GM12878 (cell line): ENCODE data around the gene SATB2. TPM values are rescaled to one million over a fixed set of nuclear protein-coding genes. Genes with fewer than 3 reads are reported as not detected.

Experiments
- ATAC-seq: fragments of 200-7000 bp; cut with Tn5 transposase; 3 replicates; pipeline ENCODE4 v1.9.1; 2020; ENCODE audit warnings: mild to moderate bottlenecking, moderate library complexity
- BruUV-seq: library from RNA; stranded (reverse); fragments of 400-500 nt; replicated peaks from 2 replicates; lab custom pipeline; 2021; lab: Mats Ljungman, UMichigan
- CTCF ChIA-PET: fragments of 300-600 bp; sonication (Branson Sonifier 250); formaldehyde crosslinking; extraction: SDS; loops from one replicate; lab custom pipeline; 2021; ENCODE audit warnings: inconsistent platforms; lab: Yijun Ruan, JAX
- POLR2A ChIA-PET: fragments of 350-600 bp; formaldehyde crosslinking; extraction: SDS; loops from one replicate; lab custom pipeline; 2021; ENCODE audit warnings: inconsistent platforms; lab: Charles Lee
- RAD21 ChIA-PET: fragments of 300-600 bp; sonication (Branson Sonifier 250); formaldehyde crosslinking; loops from one replicate; lab custom pipeline; 2023; ENCODE audit warnings: antibody characterized with exemption; ENCODE audit not compliant: unreplicated experiment; lab: Charles Lee
- SMC1A ChIA-PET: fragments of 300-600 bp; sonication (Branson Sonifier 250); formaldehyde crosslinking; loops from one replicate; lab custom pipeline; 2023; ENCODE audit not compliant: unreplicated experiment, uncharacterized antibody; lab: Charles Lee
- DNase-seq: peaks from one replicate; pipeline ENCODE4 v3.0.0-alpha.2; 2011; ENCODE audit warnings: low read depth, low spot score
- FAIRE-seq: peaks from 3 replicates; lab custom pipeline; 2011; peaks lifted over from hg19 to GRCh38; lab: Jason Lieb, UNC
- H2AFZ ChIP-seq: 2 replicates; pipeline ENCODE4 v1.6.0; 2011; ENCODE audit warnings: low read depth, low read length, control low read depth; ENCODE audit not compliant: control insufficient read depth
- H3K27ac ChIP-seq: 2 replicates; pipeline ENCODE4 v1.5.1; 2011; ENCODE audit warnings: control low read depth; ENCODE audit not compliant: control insufficient read depth, insufficient read depth
- H3K27me3 ChIP-seq, 2 experiments: replicated peaks in 1 of 2; 2 replicates each; pipeline versions ENCODE4 v1.6.0 to v1.6.1; 2011; ENCODE audit warnings: low read length in 1 of 2; ENCODE audit not compliant: control insufficient read depth in 2 of 2, insufficient read depth in 2 of 2
- H3K36me3 ChIP-seq, 2 experiments: 2 replicates each; pipeline ENCODE4 v1.5.1; 2011; ENCODE audit warnings: low read length in 1 of 2; ENCODE audit not compliant: control insufficient read depth in 2 of 2, insufficient read depth in 2 of 2
- H3K4me1 ChIP-seq: 2 replicates; pipeline ENCODE4 v1.6.1; 2011; ENCODE audit warnings: mild to moderate bottlenecking, low read length, moderate library complexity, mixed read lengths; ENCODE audit not compliant: control insufficient read depth, insufficient read depth
- H3K4me2 ChIP-seq: 2 replicates; pipeline ENCODE4 v1.6.0; 2011; ENCODE audit warnings: control low read depth; ENCODE audit not compliant: control insufficient read depth, insufficient read depth
- H3K4me3 ChIP-seq: fragments of 200-600 bp; sonication (generic); 2 replicates; pipeline ENCODE4 v1.5.1; 2016
- H3K79me2 ChIP-seq: 2 replicates; pipeline ENCODE4 v1.6.0; 2011; ENCODE audit warnings: low read length; ENCODE audit not compliant: control insufficient read depth, insufficient read depth
- H3K9ac ChIP-seq: 2 replicates; pipeline ENCODE4 v1.8.0; 2011; ENCODE audit warnings: low read length, control low read depth, mixed read lengths; ENCODE audit not compliant: control insufficient read depth, insufficient read depth
- H3K9me3 ChIP-seq: replicated peaks from 3 replicates; pipeline ENCODE4 v1.5.1; 2011; ENCODE audit warnings: mild to moderate bottlenecking, low read length; ENCODE audit not compliant: control insufficient read depth, insufficient read depth
- H4K20me1 ChIP-seq: 2 replicates; pipeline ENCODE4 v1.6.0; 2011; ENCODE audit not compliant: control insufficient read depth, insufficient read depth
- E2F4 ChIP-seq: IDR thresholded peaks from 2 replicates; pipeline ENCODE4 v1.6.1; 2012; ENCODE audit warnings: low read depth, low read length, improper control_type of control experiment
- HSF1 ChIP-seq: fragments of 150-350 bp; IDR thresholded peaks from 2 replicates; pipeline ENCODE4 v1.6.1; 2014; ENCODE audit warnings: mild to moderate bottlenecking, low read depth, low read length
- IRF5 ChIP-seq: fragments of 450-650 bp; IDR thresholded peaks from 2 replicates; pipeline ENCODE4 v1.6.1; 2017; ENCODE audit warnings: borderline replicate concordance
- JUND ChIP-seq: IDR thresholded peaks from 2 replicates; pipeline ENCODE4 v1.6.1; 2012; ENCODE audit warnings: low read depth, mild to moderate bottlenecking, low read length, improper control_type of control experiment, moderate library complexity
- KDM1A ChIP-seq: fragments of 200-600 bp; sonication (generic); IDR thresholded peaks from 2 replicates; pipeline ENCODE4 v1.6.1; 2016; ENCODE audit warnings: borderline replicate concordance
- MEF2A ChIP-seq: IDR thresholded peaks from 2 replicates; pipeline ENCODE4 v1.6.1; 2011; ENCODE audit warnings: low read depth, mild to moderate bottlenecking, low read length, moderate library complexity; ENCODE audit not compliant: insufficient read depth
- NBN ChIP-seq: fragments of 450-650 bp; IDR thresholded peaks from 2 replicates; pipeline ENCODE4 v1.6.1; 2016
- NKRF ChIP-seq: fragments of 450-650 bp; conservative IDR thresholded peaks from 2 replicates; pipeline ENCODE4 v1.6.1; 2017; ENCODE audit warnings: mild to moderate bottlenecking, moderate library complexity
- PAX5 ChIP-seq: IDR thresholded peaks from 2 replicates; pipeline ENCODE4 v1.6.1; 2011; ENCODE audit warnings: low read depth, low read length, borderline replicate concordance
- RAD51 ChIP-seq: fragments of 450-650 bp; IDR thresholded peaks from 2 replicates; pipeline ENCODE4 v1.6.1; 2016; ENCODE audit warnings: moderate library complexity, mild to moderate bottlenecking, inconsistent platforms
- SMAD5 ChIP-seq: IDR thresholded peaks from 2 replicates; pipeline ENCODE4 v1.6.1; 2016; ENCODE audit warnings: antibody characterized with exemption, low read depth
- SMC3 ChIP-seq: IDR thresholded peaks from 2 replicates; pipeline ENCODE4 v1.6.1; 2011; ENCODE audit warnings: low read length, improper control_type of control experiment, borderline replicate concordance
- TBL1XR1 ChIP-seq: IDR thresholded peaks from 2 replicates; pipeline ENCODE4 v1.6.1; 2012; ENCODE audit warnings: low read depth, low read length, improper control_type of control experiment
- ZNF622 ChIP-seq: fragments of 450-650 bp; IDR thresholded peaks from 2 replicates; pipeline ENCODE4 v1.6.1; 2017; ENCODE audit warnings: mild to moderate bottlenecking, inconsistent platforms
- ZNF687 ChIP-seq: fragments of 450-650 bp; IDR thresholded peaks from 2 replicates; pipeline ENCODE4 v1.6.1; 2017; ENCODE audit warnings: mild to moderate bottlenecking, moderate library complexity
- WGBS: methylation state at CpG from one replicate; pipeline ENCODE4 v1.1.6; 2016; ENCODE audit warnings: low lambda C conversion rate; ENCODE audit not compliant: insufficient replicate concordance, insufficient coverage; ENCODE audit errors: missing lambda C conversion rate; 5-methylcytosine and 5-hydroxymethylcytosine counted together
- in situ Hi-C: fragments of 300-500 bp; cut with MboI; formaldehyde crosslinking; loops from 9 replicates; pipeline ENCODE4 v1.14.3; 2018; ENCODE audit warnings: mixed read lengths
- intact Hi-C: fragments of 100-400 bp; cut with micrococcal nuclease; formaldehyde crosslinking; loops from one replicate; pipeline ENCODE4 v1.14.2; 2022; ENCODE audit not compliant: unreplicated experiment
- polyA plus RNA-seq, 11 experiments: library from polyadenylated mRNA; depleted of rRNA in 4 of 11; unstranded in 6 of 11; stranded (reverse) in 5 of 11; fragments of >200 nt; fragmentation: Nextera tagmentation in 4 of 11; fragmentation: Illumina TruSeq in 1 of 11; extraction: Ambion mirVana in 4 of 11; extraction: Trizol in 1 of 11; gene quantifications; 1 replicate in 1 of 11; 2 replicates in 10 of 11; pipeline versions ENCODE4 v1.2.1 to v1.2.3, GENCODE V29; 2011 to 2016; ENCODE audit warnings: inconsistent platforms in 2 of 11, missing spikeins in 2 of 11, low read depth in 1 of 11
- total RNA-seq, 4 experiments: library from RNA; depleted of rRNA in 3 of 4; stranded (reverse); fragments of >200 nt in 3 of 4; fragmentation: Illumina TruSeq in 1 of 4; extraction: Trizol in 1 of 4; gene quantifications; 2 replicates each; pipeline versions ENCODE4 v1.2.1 to v1.2.3, GENCODE V29; 2013 to 2021

Gene SATB2
- total and polyA plus RNA-seq, 10 of the 15 experiments (the other 5 are each of a cell fraction or from before 2014, with no cell fraction given) = 0.03 to 0.56 (median 0.08) TPM; not detected in 3

- ATAC-seq (no peak), DNase-seq (no peak), FAIRE-seq (no peak)
- Histone ChIP-seq H3K9ac (no peak overlapping the region), H3K4me1 (no peaks in the 10 kb centered on the region), H4K20me1 (no peaks in the 10 kb centered on the region; the same call in 1 of the 2 replicates), H3K27ac (no peak overlapping the region), H3K79me2 (no peaks in the 10 kb centered on the region), H3K4me3 (no peak overlapping the region), H3K4me2 (no peak overlapping the region), H3K27me3 (peaks cover 18 to 32% of the 10 kb centered on the region in 2 experiments), H3K9me3 (no peaks in the 10 kb centered on the region; the same call in 2 of the 3 replicates), H3K36me3 (no peaks in the 10 kb centered on the region), H2AFZ (no peak overlapping the region)
- POLR2A ChIA-PET = no interaction called here
- no TSS peak for BruUV-seq
- SMC1A ChIA-PET = no interaction called here
- RAD21 ChIA-PET = no interaction called here
- in situ Hi-C loops = no loop called here
- intact Hi-C loops = no loop called here
- CTCF ChIA-PET = interaction anchor here (0.8 to 1.2 kb wide), 2 partner anchors 804 to 1149 kb away, joined by 3 read pairs; no protein-coding TSS in a partner anchor
- 37% methylated on average over 38 of the region's 46 CpGs for WGBS
- TF ChIP-seq E2F4 (no peak), RAD51 (no peak), JUND (no peak), ZNF687 (no peak), KDM1A (no peak), MEF2A (no peak), NBN (no peak), IRF5 (no peak), TBL1XR1 (no peak), NKRF (no peak), SMAD5 (no peak), SMC3 (no peak), HSF1 (no peak), ZNF622 (no peak), PAX5 (no peak)
Observed at GRCh38 chr2:199462347-199462955, 4.7 kb upstream of the SATB2 start.
